Ishikawa (cell line): ENCODE measurements around the gene KIAA1217.

ENCODE experiments used
- CEBPB ChIP-seq: IDR thresholded peaks from 2 replicates; pipeline ENCODE4 v1.6.1; 2012
- CREB1 ChIP-seq: IDR thresholded peaks from 2 replicates; pipeline ENCODE4 v1.6.1; 2012; ENCODE audit warnings: low read depth
- EGR1 ChIP-seq: IDR thresholded peaks from 2 replicates; pipeline ENCODE4 v1.6.1; 2012
- EP300 ChIP-seq: IDR thresholded peaks from 2 replicates; pipeline ENCODE4 v1.6.1; 2012; ENCODE audit warnings: borderline replicate concordance
- FOXM1 ChIP-seq: IDR thresholded peaks from 2 replicates; pipeline ENCODE4 v1.6.1; 2012; ENCODE audit warnings: low read depth, borderline replicate concordance
- MAX ChIP-seq: IDR thresholded peaks from 2 replicates; pipeline ENCODE4 v1.6.1; 2012
- NFIC ChIP-seq: IDR thresholded peaks from 2 replicates; pipeline ENCODE4 v1.6.1; 2012
- RAD21 ChIP-seq: IDR thresholded peaks from 2 replicates; pipeline ENCODE4 v1.6.1; 2012; ENCODE audit warnings: low read depth
- REST ChIP-seq: IDR thresholded peaks from 2 replicates; pipeline ENCODE4 v1.6.1; 2012; ENCODE audit warnings: low read depth, mild to moderate bottlenecking
- TAF1 ChIP-seq: IDR thresholded peaks from 2 replicates; pipeline ENCODE4 v1.6.1; 2012; ENCODE audit warnings: low read depth, mild to moderate bottlenecking
- TCF12 ChIP-seq: IDR thresholded peaks from 2 replicates; pipeline ENCODE4 v1.6.1; 2012; ENCODE audit warnings: low read depth
- TEAD4 ChIP-seq: IDR thresholded peaks from 2 replicates; pipeline ENCODE4 v1.6.1; 2012
- USF1 ChIP-seq: IDR thresholded peaks from 2 replicates; pipeline ENCODE4 v1.6.1; 2012
- YY1 ChIP-seq: IDR thresholded peaks from 2 replicates; pipeline ENCODE4 v1.6.1; 2012; ENCODE audit warnings: low read depth
- ZBTB7A ChIP-seq: IDR thresholded peaks from 2 replicates; pipeline ENCODE4 v1.6.1; 2012; ENCODE audit warnings: low read depth

KIAA1217 gene

GRCh38 chr10:24542314-24543270 lies 333.7 kb downstream of the KIAA1217 start:
- TF ChIP-seq EGR1 (no peak), USF1 (no peak), MAX (no peak)

- no peak for TF ChIP-seq NFIC
- TF ChIP-seq FOXM1: no peak
- no peak for TF ChIP-seq MAX
- no peak for TF ChIP-seq EGR1
- no peak for TF ChIP-seq CEBPB
- no peak for TF ChIP-seq CREB1
- TF ChIP-seq REST: no peak
- TF ChIP-seq EP300: no peak
- TF ChIP-seq TEAD4: no peak
- no peak for TF ChIP-seq TCF12
- TF ChIP-seq TAF1: no peak
- no peak for TF ChIP-seq USF1
- no peak for TF ChIP-seq YY1
- no peak for TF ChIP-seq ZBTB7A
- TF ChIP-seq RAD21: no peak
These were observed 335.8 kb downstream of the KIAA1217 start for GRCh38 chr10:24544776-24545175.

- TF ChIP-seq TEAD4 (no peak), FOXM1 (no peak), EP300 (no peak), MAX (no peak), TAF1 (no peak), TCF12 (no peak), REST (no peak), EGR1 (no peak), ZBTB7A (no peak), RAD21 (no peak), USF1 (no peak), CEBPB (no peak), CREB1 (no peak), YY1 (no peak), NFIC (no peak)
These were observed 336.6 kb downstream of the KIAA1217 start for GRCh38 chr10:24545585-24545984.

- TF ChIP-seq EP300 (no peak), FOXM1 (no peak), YY1 (no peak), EGR1 (no peak), USF1 (no peak), MAX (no peak), ZBTB7A (no peak), RAD21 (no peak), REST (no peak)
These were observed 341.7 kb downstream of the KIAA1217 start for GRCh38 chr10:24550680-24551079.
